IMR-90 (cell line): ENCODE data around the gene ARPC1A. TPM values are rescaled to one million over a fixed set of nuclear protein-coding genes. Genes with fewer than 3 reads are reported as not detected.

ENCODE experiments used
- ATAC-seq: fragments of 200-7000 bp; cut with Tn5 transposase; 2 replicates; pipeline ENCODE4 v1.9.1; 2020; ENCODE audit warnings: low read depth, mild to moderate bottlenecking, moderate library complexity
- BruUV-seq: library from RNA; stranded (reverse); fragments of 400-500 nt; replicated peaks from 2 replicates; lab custom pipeline; 2021; lab: Mats Ljungman, UMichigan
- CTCF ChIA-PET: fragments of 300-600 bp; formaldehyde crosslinking; extraction: SDS; loops from one replicate; lab custom pipeline; 2021; ENCODE audit warnings: antibody characterized with exemption; lab: Yijun Ruan, JAX
- POLR2A ChIA-PET: fragments of 300-600 bp; sonication (Branson Sonifier 250); formaldehyde crosslinking; loops from one replicate; lab custom pipeline; 2022; ENCODE audit warnings: antibody characterized with exemption; ENCODE audit not compliant: unreplicated experiment; lab: Charles Lee
- DNase-seq: peaks from one replicate; pipeline ENCODE4 v3.0.0; 2013
- H2AFZ ChIP-seq: replicated peaks from 2 replicates; pipeline ENCODE3; 2013; ENCODE audit warnings: low read length, mild to moderate bottlenecking; ENCODE audit not compliant: poor library complexity
- H2AK5ac ChIP-seq: 2 replicates; pipeline ENCODE4 v1.6.1; 2013; ENCODE audit warnings: low read depth, low read length, inconsistent platforms
- H2AK9ac ChIP-seq: replicated peaks from 2 replicates; pipeline ENCODE3; 2013; ENCODE audit warnings: mild to moderate bottlenecking, low read depth, low read length, moderate library complexity; ENCODE audit not compliant: poor library complexity
- H2BK120ac ChIP-seq: 2 replicates; pipeline ENCODE4 v1.6.1; 2013; ENCODE audit warnings: low read depth, low read length, inconsistent platforms
- H2BK15ac ChIP-seq: 3 replicates; pipeline ENCODE4 v1.6.1; 2013; ENCODE audit warnings: low read depth, low read length, inconsistent platforms
- H2BK20ac ChIP-seq: 2 replicates; pipeline ENCODE4 v1.6.1; 2013; ENCODE audit warnings: low read depth, mild to moderate bottlenecking, inconsistent platforms, low read length, moderate library complexity
- H2BK5ac ChIP-seq: 2 replicates; pipeline ENCODE4 v1.6.1; 2013; ENCODE audit warnings: mild to moderate bottlenecking, low read depth, low read length, inconsistent platforms; ENCODE audit not compliant: poor library complexity, severe bottlenecking
- H3K14ac ChIP-seq: replicated peaks from 2 replicates; pipeline ENCODE4 v1.6.1; 2013; ENCODE audit warnings: low read depth, low read length, inconsistent platforms
- H3K18ac ChIP-seq: 2 replicates; pipeline ENCODE4 v1.6.1; 2013; ENCODE audit warnings: low read depth, low read length, control low read depth
- H3K23ac ChIP-seq: 2 replicates; pipeline ENCODE4 v1.6.1; 2013; ENCODE audit warnings: low read depth, low read length, inconsistent platforms
- H3K27ac ChIP-seq: 2 replicates; pipeline ENCODE4 v1.5.1; 2013; ENCODE audit warnings: mild to moderate bottlenecking, control low read depth, low read length; ENCODE audit not compliant: insufficient read depth
- H3K27me3 ChIP-seq: 2 replicates; pipeline ENCODE4 v1.6.1; 2013; ENCODE audit warnings: low read length; ENCODE audit not compliant: control insufficient read depth, insufficient read depth
- H3K36me3 ChIP-seq: 2 replicates; pipeline ENCODE4 v1.6.1; 2013; ENCODE audit warnings: low read length, mixed read lengths; ENCODE audit not compliant: control insufficient read depth, insufficient read depth
- H3K4ac ChIP-seq: 2 replicates; pipeline ENCODE4 v1.6.1; 2013; ENCODE audit warnings: low read depth, low read length, inconsistent platforms
- H3K4me1 ChIP-seq: 2 replicates; pipeline ENCODE4 v1.6.1; 2013; ENCODE audit warnings: low read length, mixed read lengths; ENCODE audit not compliant: control insufficient read depth, insufficient read depth
- H3K4me2 ChIP-seq: 2 replicates; pipeline ENCODE4 v1.6.1; 2013; ENCODE audit warnings: low read depth, mild to moderate bottlenecking, control low read depth, low read length, moderate library complexity
- H3K4me3 ChIP-seq: 2 replicates; pipeline ENCODE4 v1.5.1; 2013; ENCODE audit warnings: low read depth, mild to moderate bottlenecking, control low read depth, low read length, moderate library complexity; ENCODE audit not compliant: insufficient read depth
- H3K56ac ChIP-seq: 2 replicates; pipeline ENCODE4 v1.6.1; 2013; ENCODE audit warnings: low read length, inconsistent platforms; ENCODE audit not compliant: insufficient read depth; ENCODE audit errors: extremely low read depth
- H3K79me1 ChIP-seq, 2 experiments: 2 replicates each; pipeline ENCODE4 v1.6.1; 2013; ENCODE audit warnings: low read length in 2 of 2, inconsistent platforms in 1 of 2, low read depth in 1 of 2
- H3K9ac ChIP-seq: 2 replicates; pipeline ENCODE4 v1.6.1; 2013; ENCODE audit warnings: low read depth, low read length, control low read depth
- H3K9me1 ChIP-seq: 2 replicates; pipeline ENCODE4 v1.6.1; 2013; ENCODE audit warnings: low read length, inconsistent platforms; ENCODE audit not compliant: insufficient read depth
- H3K9me3 ChIP-seq: 2 replicates; pipeline ENCODE4 v1.6.1; 2013; ENCODE audit warnings: low read length; ENCODE audit not compliant: control insufficient read depth, insufficient read depth
- H4K20me1 ChIP-seq: 2 replicates; pipeline ENCODE4 v1.6.1; 2013; ENCODE audit warnings: low read length, inconsistent platforms; ENCODE audit not compliant: insufficient read depth
- H4K5ac ChIP-seq: 2 replicates; pipeline ENCODE4 v1.6.1; 2013; ENCODE audit warnings: mild to moderate bottlenecking, low read depth, low read length, control low read depth
- H4K8ac ChIP-seq, 2 experiments: 2 replicates each; pipeline ENCODE4 v1.6.1; 2013; ENCODE audit warnings: low read depth in 2 of 2, low read length in 2 of 2, control low read depth in 1 of 2, inconsistent platforms in 1 of 2
- H4K91ac ChIP-seq: 2 replicates; pipeline ENCODE4 v1.6.1; 2013; ENCODE audit warnings: low read depth, low read length, inconsistent platforms; ENCODE audit not compliant: insufficient read depth
- FOS ChIP-seq: fragments of 150-350 bp; IDR thresholded peaks from 2 replicates; pipeline ENCODE4 v1.6.1; 2016; ENCODE audit warnings: low read depth, low read length
- MAZ ChIP-seq: IDR thresholded peaks from 2 replicates; pipeline ENCODE4 v1.6.1; 2012; ENCODE audit warnings: low read depth, mild to moderate bottlenecking, low read length, improper control_type of control experiment, moderate library complexity, borderline replicate concordance
- NFE2L2 ChIP-seq: fragments of 150-350 bp; IDR thresholded peaks from 2 replicates; pipeline ENCODE4 v1.6.1; 2016; ENCODE audit warnings: low read depth, mild to moderate bottlenecking, low read length
- POLR2A ChIP-seq: IDR thresholded peaks from 2 replicates; pipeline ENCODE4 v1.6.1; 2012; ENCODE audit warnings: mild to moderate bottlenecking, low read depth, low read length
- RAD21 ChIP-seq: IDR thresholded peaks from 2 replicates; pipeline ENCODE4 v1.6.1; 2012; ENCODE audit warnings: low read length, improper control_type of control experiment
- RCOR1 ChIP-seq: IDR thresholded peaks from 2 replicates; pipeline ENCODE4 v1.6.1; 2012; ENCODE audit warnings: mild to moderate bottlenecking, low read length, improper control_type of control experiment; ENCODE audit not compliant: insufficient replicate concordance
- SMC3 ChIP-seq: fragments of 150-350 bp; IDR thresholded peaks from 2 replicates; pipeline ENCODE4 v1.6.1; 2016; ENCODE audit warnings: low read depth, mild to moderate bottlenecking, antibody characterized with exemption, low read length, moderate library complexity
- WGBS, 2 experiments: methylation state at CpG; one replicate each; pipeline versions ENCODE4 v1.1.5 to v1.1.7; 2013; ENCODE audit warnings: missing lambda C conversion rate in 2 of 2; ENCODE audit not compliant: insufficient read length in 1 of 2; ENCODE audit errors: extremely low coverage in 2 of 2; 5-methylcytosine and 5-hydroxymethylcytosine counted together
- dilution Hi-C: fragments of 300-500 bp; cut with HindIII; formaldehyde crosslinking; loops from one replicate; pipeline ENCODE4 v1.14.3; 2018; ENCODE audit warnings: low sequenced_read_pairs; ENCODE audit not compliant: unreplicated experiment
- in situ Hi-C: fragments of 300-500 bp; cut with MboI; formaldehyde crosslinking; loops from 3 replicates; pipeline ENCODE4 v1.14.3; 2019; ENCODE audit warnings: low sequenced_read_pairs, inconsistent platforms, mixed read lengths
- intact Hi-C: fragments of 100-400 bp; cut with micrococcal nuclease; formaldehyde crosslinking; loops from 2 replicates; pipeline ENCODE4 v1.10.0; 2022
- polyA plus RNA-seq, 3 experiments: library from polyadenylated mRNA; depleted of rRNA; stranded (reverse); fragments of >200 nt; gene quantifications; 2 replicates each; pipeline ENCODE4 v1.2.3, GENCODE V29; 2012; ENCODE audit warnings: low replicate concordance in 1 of 3
- total RNA-seq: library from RNA; depleted of rRNA; stranded (reverse); fragments of >200 nt; gene quantifications from 2 replicates; pipeline ENCODE4 v1.2.3, GENCODE V29; 2012

ARPC1A gene
- total and polyA plus RNA-seq, 2 of the 4 experiments (the other 2 are of a cell fraction) = 253 to 327 TPM

GRCh38 chr7:99387912-99388311 is 62.2 kb downstream of the ARPC1A start:
- Histone ChIP-seq H3K79me1 (peaks cover 20 to 57% of the 10 kb centered on the region in 2 experiments), H4K5ac (no peak overlapping the region), H3K27ac (no peak overlapping the region), H3K14ac (no peak overlapping the region), H3K4me2 (no peak overlapping the region), H2BK5ac (no peak overlapping the region), H4K20me1 (peaks cover 38% of the 10 kb centered on the region), H3K18ac (no peak overlapping the region), H3K23ac (no peak overlapping the region), H3K4me3 (no peak overlapping the region), H3K56ac (no peak overlapping the region), H3K9me3 (no peaks in the 10 kb centered on the region), H3K36me3 (peaks cover 39% of the 10 kb centered on the region), H3K4me1 (peaks cover 4% of the 10 kb centered on the region), H2AK9ac (no peak overlapping the region), H3K9ac (no peak overlapping the region), H3K27me3 (no peaks in the 10 kb centered on the region), H2AK5ac (no peak overlapping the region), H2BK20ac (no peak overlapping the region), H2BK15ac (no peak overlapping the region), H2BK120ac (no peak overlapping the region), H3K4ac (no peak overlapping the region), H4K91ac (no peak overlapping the region), H4K8ac (no peak overlapping the region), H3K9me1 (no peaks in the 10 kb centered on the region; the same call in 1 of the 2 replicates), H2AFZ (no peak overlapping the region)
- CTCF ChIA-PET = no interaction called here
- ATAC-seq = no peak
- dilution Hi-C loops (no loop called here), in situ Hi-C loops (no loop called here), intact Hi-C loops (no loop called here)
- no TSS peak for BruUV-seq
- POLR2A ChIA-PET = no interaction called here
- TF ChIP-seq MAZ = no peak
- TF ChIP-seq SMC3 = no peak
- no peak for TF ChIP-seq RCOR1
- no peak for TF ChIP-seq FOS
- TF ChIP-seq RAD21 = no peak
- TF ChIP-seq POLR2A = no peak
- no peak for TF ChIP-seq NFE2L2
- no peak for DNase-seq
- 98% methylated on average over 15 of the region's 20 CpGs; no CpG with 5 or more reads in 1 of the 2 experiments for WGBS, 2 experiments
